Keratinocyte (primary cell): ENCODE results near the gene BCL6B.

Source experiments
- CTCF ChIP-seq, 3 experiments: IDR thresholded peaks in 1 of 3; conservative IDR thresholded peaks in 1 of 3; optimal IDR thresholded peaks in 1 of 3; 2 replicates in 2 of 3; 3 replicates in 1 of 3; pipeline versions ENCODE3 to v1.5.1; 2011; ENCODE audit warnings: low read length in 3 of 3, mild to moderate bottlenecking in 3 of 3, moderate library complexity in 2 of 3, control low read depth in 1 of 3, inconsistent platforms in 1 of 3; ENCODE audit not compliant: insufficient read depth in 2 of 3; ENCODE audit errors: extremely low read depth in 1 of 3
- EZH2 ChIP-seq: IDR thresholded peaks from one replicate; pipeline ENCODE4 v1.6.1; 2012; ENCODE audit warnings: inconsistent platforms, mild to moderate bottlenecking, low read length, moderate library complexity

DNA sequence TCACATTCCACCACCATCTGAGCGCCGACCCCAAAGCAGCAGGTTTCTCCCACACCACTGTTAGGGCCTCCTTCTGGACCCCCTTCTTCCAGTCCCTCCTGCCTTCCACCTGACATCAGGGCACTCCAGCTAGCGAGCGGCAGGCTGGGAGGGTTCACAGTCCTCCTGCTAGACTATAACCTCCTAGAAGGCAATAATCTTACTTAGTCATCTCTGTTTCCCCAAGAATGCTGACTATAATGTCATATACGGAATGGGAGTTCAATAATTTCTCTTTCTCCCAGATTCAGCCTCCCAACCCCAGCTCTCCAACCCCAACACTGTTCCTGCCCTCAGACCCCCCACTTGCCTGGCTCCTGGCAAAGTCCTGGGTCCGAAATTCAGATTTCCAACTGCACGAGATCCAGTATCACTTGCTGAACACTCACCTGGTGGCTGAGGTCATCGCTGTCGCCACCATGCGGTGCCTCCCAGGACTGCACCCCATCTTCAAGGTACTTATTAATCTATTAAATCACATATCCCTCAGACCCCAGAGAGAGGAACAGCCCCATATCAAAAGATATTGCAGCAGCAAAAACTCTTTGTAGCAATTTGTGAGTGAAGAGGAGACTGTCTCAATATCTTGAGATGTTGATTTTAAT, 21.4 kb upstream of the BCL6B start:
- TF ChIP-seq CTCF (optimal IDR thresholded peaks at IDR 0.05 in 1 of 3, IDR thresholded peaks at IDR 0.05 in 1 of 3, conservative IDR thresholded peaks at IDR 0.05 in 1 of 3; ENCODE audit: extremely low read depth in 1 of 3, insufficient read depth in 2 of 3, low read length in 3 of 3), result peak; percentile 76 to 85 (median 82)
- TF ChIP-seq EZH2, result no peak
